ENCODE data around the gene ADGRG6.
"Not testable (repeated sequence)": the region's sequence is repeated elsewhere in the genome, so short reads cannot be mapped to it uniquely, and the experiment has no call there.

Gene ADGRG6

GRCh38 chr6:142414462-142415250 is 112.8 kb downstream of the ADGRG6 start:
- no peak for DNase-seq

GRCh38 chr6:142416179-142416578 is 114.4 kb downstream of the ADGRG6 start:
- no peak for DNase-seq

GRCh38 chr6:142416686-142417085 is 114.9 kb downstream of the ADGRG6 start:
- no peak for DNase-seq

- DNase-seq: no peak
These were observed 115.5 kb downstream of the ADGRG6 start for GRCh38 chr6:142417331-142417750.

GRCh38 chr6:142419071-142419470 is 117.3 kb downstream of the ADGRG6 start:
- no peak for DNase-seq

GRCh38 chr6:142420802-142421201 is 119.0 kb downstream of the ADGRG6 start:
- DNase-seq: no peak

GRCh38 chr6:142421285-142422117 is 119.7 kb downstream of the ADGRG6 start:
- no peak for DNase-seq

- DNase-seq: not testable (repeated sequence)
These were observed 124.8 kb downstream of the ADGRG6 start for GRCh38 chr6:142426444-142427132.

- DNase-seq: not testable (repeated sequence)
These were observed 126.7 kb downstream of the ADGRG6 start for GRCh38 chr6:142428468-142428867.

GRCh38 chr6:142429195-142429594 is 127.4 kb downstream of the ADGRG6 start:
- DNase-seq: no peak

GRCh38 chr6:142433419-142433818 is 131.6 kb downstream of the ADGRG6 start:
- DNase-seq: no peak

GRCh38 chr6:142438898-142439297 is 137.1 kb downstream of the ADGRG6 start:
- no peak for DNase-seq

- DNase-seq: no peak
These were observed 138.9 kb downstream of the ADGRG6 start for GRCh38 chr6:142440600-142441293.

GRCh38 chr6:142441716-142442115 is 139.9 kb downstream of the ADGRG6 start:
- no peak for DNase-seq

GRCh38 chr6:142443102-142443501 is 141.3 kb downstream of the ADGRG6 start:
- DNase-seq: no peak

- no peak for DNase-seq
These were observed 141.7 kb downstream of the ADGRG6 start for GRCh38 chr6:142443532-142443931.

- DNase-seq: no peak
These were observed 142.6 kb downstream of the ADGRG6 start for GRCh38 chr6:142444376-142444775.

GRCh38 chr6:142444881-142445301 is 143.1 kb downstream of the ADGRG6 start:
- no peak for DNase-seq

GRCh38 chr6:142446168-142446567 is 144.4 kb downstream of the ADGRG6 start:
- DNase-seq: no peak

- DNase-seq: no peak
These were observed 144.8 kb downstream of the ADGRG6 start for GRCh38 chr6:142446576-142446975.

- DNase-seq: no peak
These were observed 146.4 kb downstream of the ADGRG6 start for GRCh38 chr6:142448091-142448729.

- not testable (repeated sequence) for DNase-seq
These were observed 149.0 kb downstream of the ADGRG6 start for GRCh38 chr6:142450856-142451255.

All from activated CD4-positive, alpha-beta T cell treated with anti-CD3 and anti-CD28 coated beads, Interleukin-2, amount 50 U/mL, for 48 hours (primary cell).